Liver (tissue), 3 donors: ENCODE results near the gene AMHR2.

Source experiments
- JUND ChIP-seq, 2 donors: IDR thresholded peaks; 2 replicates each; pipeline ENCODE4 v1.6.1; 2016; ENCODE audit warnings: antibody characterized with exemption in 2 of 2
- TAF1 ChIP-seq: conservative IDR thresholded peaks from 2 replicates; pipeline ENCODE4 v1.6.1; 2016; ENCODE audit warnings: antibody characterized with exemption, mild to moderate bottlenecking
- YY1 ChIP-seq: IDR thresholded peaks from 2 replicates; pipeline ENCODE4 v1.6.1; 2016; ENCODE audit warnings: antibody characterized with exemption, mild to moderate bottlenecking
- ZBTB33 ChIP-seq: IDR thresholded peaks from 2 replicates; pipeline ENCODE4 v1.6.1; 2016; ENCODE audit warnings: antibody characterized with exemption
- TF ChIP-seq, protein P1 (sequence below): fragments of 150-350 bp; IDR thresholded peaks from 2 replicates; pipeline ENCODE4 v1.5.1; 2017; ENCODE audit warnings: improper control_type of control experiment, low read depth, low read length; ENCODE audit not compliant: missing input control
- TF ChIP-seq, protein P2 (sequence below): IDR thresholded peaks from 2 replicates; pipeline ENCODE4 v1.6.1; 2016; ENCODE audit warnings: antibody characterized with exemption, mild to moderate bottlenecking
- donor health status: healthy.
- donor health status: healthy.

GRCh38 chr12:53476769-53477209 is 53.1 kb downstream of the AMHR2 start:
- TF ChIP-seq ZBTB33 (no peak), YY1 (no peak), TAF1 (no peak), JUND (IDR thresholded peaks at IDR 0.05) (no peak)
- TF ChIP-seq, protein P1, sequence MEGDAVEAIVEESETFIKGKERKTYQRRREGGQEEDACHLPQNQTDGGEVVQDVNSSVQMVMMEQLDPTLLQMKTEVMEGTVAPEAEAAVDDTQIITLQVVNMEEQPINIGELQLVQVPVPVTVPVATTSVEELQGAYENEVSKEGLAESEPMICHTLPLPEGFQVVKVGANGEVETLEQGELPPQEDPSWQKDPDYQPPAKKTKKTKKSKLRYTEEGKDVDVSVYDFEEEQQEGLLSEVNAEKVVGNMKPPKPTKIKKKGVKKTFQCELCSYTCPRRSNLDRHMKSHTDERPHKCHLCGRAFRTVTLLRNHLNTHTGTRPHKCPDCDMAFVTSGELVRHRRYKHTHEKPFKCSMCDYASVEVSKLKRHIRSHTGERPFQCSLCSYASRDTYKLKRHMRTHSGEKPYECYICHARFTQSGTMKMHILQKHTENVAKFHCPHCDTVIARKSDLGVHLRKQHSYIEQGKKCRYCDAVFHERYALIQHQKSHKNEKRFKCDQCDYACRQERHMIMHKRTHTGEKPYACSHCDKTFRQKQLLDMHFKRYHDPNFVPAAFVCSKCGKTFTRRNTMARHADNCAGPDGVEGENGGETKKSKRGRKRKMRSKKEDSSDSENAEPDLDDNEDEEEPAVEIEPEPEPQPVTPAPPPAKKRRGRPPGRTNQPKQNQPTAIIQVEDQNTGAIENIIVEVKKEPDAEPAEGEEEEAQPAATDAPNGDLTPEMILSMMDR = peak; percentile 4
- TF ChIP-seq, protein P2, sequence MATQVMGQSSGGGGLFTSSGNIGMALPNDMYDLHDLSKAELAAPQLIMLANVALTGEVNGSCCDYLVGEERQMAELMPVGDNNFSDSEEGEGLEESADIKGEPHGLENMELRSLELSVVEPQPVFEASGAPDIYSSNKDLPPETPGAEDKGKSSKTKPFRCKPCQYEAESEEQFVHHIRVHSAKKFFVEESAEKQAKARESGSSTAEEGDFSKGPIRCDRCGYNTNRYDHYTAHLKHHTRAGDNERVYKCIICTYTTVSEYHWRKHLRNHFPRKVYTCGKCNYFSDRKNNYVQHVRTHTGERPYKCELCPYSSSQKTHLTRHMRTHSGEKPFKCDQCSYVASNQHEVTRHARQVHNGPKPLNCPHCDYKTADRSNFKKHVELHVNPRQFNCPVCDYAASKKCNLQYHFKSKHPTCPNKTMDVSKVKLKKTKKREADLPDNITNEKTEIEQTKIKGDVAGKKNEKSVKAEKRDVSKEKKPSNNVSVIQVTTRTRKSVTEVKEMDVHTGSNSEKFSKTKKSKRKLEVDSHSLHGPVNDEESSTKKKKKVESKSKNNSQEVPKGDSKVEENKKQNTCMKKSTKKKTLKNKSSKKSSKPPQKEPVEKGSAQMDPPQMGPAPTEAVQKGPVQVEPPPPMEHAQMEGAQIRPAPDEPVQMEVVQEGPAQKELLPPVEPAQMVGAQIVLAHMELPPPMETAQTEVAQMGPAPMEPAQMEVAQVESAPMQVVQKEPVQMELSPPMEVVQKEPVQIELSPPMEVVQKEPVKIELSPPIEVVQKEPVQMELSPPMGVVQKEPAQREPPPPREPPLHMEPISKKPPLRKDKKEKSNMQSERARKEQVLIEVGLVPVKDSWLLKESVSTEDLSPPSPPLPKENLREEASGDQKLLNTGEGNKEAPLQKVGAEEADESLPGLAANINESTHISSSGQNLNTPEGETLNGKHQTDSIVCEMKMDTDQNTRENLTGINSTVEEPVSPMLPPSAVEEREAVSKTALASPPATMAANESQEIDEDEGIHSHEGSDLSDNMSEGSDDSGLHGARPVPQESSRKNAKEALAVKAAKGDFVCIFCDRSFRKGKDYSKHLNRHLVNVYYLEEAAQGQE = no peak
